ENCODE measurements around the gene HPCA.

The HPCA gene

DNA sequence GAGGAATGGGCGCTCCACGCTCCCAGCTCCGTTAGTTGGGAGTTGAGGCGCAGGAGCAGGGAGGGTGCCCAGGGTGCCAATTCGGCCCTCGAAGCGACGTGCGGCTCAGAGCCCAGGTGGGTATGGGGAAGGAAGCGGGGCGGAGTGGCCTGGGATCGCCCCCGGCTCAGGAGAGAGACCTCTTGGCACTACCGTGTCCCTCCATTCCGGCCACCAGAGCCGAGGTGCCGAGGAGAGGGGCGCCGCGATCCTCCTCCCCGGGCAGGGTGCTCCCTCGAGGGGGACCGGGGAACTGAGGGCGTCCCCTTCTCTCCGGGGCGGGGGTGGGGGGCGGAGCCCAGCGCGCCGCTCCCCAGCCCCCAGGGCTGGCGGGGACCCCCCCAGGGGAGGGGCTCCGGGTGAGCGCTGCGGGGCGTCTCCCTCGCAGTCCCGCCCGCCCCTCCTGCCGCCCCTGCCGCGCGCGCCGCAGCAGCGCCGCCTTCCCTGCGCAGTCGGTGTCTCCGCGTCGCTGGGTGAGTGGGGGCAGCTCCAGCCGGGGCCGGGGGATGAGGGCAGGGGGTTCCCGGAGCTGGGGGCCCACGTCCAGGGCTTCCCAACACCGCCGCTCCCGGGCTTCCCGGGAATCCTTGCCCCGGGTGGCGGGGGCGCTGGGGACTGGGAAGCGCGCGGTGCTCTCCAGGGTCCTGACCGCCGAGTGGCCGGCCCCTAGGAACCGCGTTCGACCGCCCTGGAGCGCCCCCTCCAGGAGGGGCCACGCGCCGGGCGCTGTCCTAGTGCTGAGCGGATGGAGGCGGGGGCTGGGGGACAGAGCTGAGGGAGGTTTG lies at the start of gene HPCA:
Gene HPCA, plus strand, starts transcription at position 488 of the 824 bp plus-strand sequence. CDS start 2,408 bp downstream, outside the sequence.
- peak; percentile 38 for DNase-seq (ENCODE audit: low read depth)

DNA sequence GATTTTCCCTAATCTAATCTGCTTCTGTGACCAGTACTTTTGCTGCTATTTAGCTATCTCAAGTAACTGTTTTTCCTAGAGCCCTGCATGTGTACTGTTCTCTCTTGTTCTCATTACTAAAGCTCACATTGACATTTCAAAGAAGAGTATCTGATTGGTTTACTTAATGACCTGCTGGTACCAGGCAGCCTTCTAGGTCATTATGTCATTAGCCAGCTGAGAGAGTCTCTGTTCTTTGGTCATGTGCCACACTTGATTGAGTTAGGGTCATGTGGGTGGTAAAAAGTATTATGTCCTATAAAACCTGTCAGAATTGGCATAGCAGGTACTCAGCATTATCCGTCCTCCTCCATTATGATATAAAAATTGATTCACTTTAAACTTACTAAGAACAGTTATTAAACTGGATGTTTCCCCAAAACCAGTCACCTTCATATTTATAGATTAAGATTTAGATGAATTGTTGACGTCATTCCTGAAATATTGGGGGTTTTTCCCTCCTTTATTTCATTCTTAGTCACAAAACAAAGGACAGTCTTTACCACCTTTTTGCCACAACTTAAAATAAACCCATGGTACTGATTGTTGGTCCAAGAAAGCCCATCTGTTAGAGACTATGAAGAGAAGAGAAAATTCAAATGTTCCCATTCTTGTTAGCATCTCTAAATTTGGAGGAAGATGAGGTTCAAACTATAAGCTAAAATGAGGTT lies 37.8 kb upstream of the HPCA start:
- no peak for DNase-seq (ENCODE audit: low read depth)

DNA sequence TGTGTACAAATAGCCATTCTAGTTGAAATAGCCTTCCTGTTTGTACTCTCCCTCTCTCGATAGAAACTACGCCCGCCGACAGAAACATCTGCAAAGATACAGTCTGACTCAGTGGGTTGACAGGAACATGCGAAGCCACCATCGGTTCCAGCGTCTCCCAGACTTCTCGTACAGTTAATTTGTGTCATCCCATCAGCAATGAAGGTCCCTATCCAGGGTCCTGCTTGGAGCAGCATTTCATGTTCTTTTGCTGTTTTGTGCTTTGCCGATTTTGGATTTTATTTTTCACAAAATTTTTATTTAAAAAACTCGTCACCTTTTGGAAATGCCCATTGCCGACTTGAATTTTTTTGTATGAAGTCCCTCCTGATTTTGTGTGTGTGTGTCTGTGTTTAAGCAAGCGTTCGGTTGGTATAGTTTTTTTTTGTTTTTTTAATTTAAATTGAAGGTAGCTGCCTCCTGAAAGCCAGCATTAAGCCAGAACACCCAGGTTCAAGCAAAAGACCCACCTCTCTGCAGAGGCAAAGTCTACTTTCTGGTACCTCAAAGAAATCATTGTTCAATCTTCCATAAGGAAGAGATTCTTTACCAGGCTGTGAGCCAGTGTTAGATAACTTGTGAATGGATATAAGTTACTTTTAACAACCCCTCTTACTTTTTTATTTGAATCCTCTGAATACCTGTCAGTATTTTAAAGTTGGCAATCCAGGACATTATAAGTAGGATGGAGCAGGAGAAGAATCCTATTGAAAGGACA lies 30.3 kb upstream of the HPCA start:
- DNase-seq (ENCODE audit: low read depth), result no peak

DNA sequence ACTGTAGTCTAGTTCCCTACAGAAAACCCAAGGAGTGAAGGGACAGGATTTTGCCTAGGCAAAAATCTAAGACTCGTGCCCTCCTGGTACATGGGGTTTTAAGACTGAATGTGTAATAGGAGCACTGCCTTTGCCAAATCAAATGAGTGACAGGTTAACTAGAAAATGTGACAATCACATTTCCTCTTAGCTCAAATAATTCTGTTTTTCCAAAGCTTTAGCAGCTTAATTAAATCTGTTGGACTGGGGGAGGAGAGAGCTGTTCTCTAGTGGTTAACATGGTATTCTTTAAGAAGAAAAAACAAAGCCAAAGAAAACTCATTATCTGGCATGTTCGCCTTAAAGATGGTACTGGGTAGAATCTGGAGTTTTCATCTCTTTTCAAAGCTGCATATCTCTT lies 28.2 kb upstream of the HPCA start:
- DNase-seq (ENCODE audit: low read depth), result no peak

DNA sequence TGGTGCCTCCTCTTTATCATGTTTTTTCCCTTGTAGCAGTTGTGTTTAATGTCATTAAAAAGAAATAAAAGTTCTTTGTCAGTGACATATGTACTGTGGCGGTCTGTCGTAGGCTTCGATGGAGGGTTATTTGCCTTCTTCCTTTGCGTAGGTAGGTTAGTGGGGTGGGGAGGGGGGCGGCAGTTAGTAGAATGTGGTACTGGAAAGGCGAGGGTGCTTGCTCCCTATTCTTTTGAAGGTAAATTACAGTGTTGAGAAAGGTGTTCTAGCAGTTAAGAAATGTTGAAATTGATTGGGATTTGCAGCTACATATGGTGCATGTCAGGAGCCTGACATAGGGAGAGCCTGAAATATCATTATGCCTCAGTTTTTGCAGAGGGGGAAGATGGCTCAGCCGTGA lies 27.5 kb upstream of the HPCA start:
- DNase-seq (ENCODE audit: low read depth), result no peak

DNA sequence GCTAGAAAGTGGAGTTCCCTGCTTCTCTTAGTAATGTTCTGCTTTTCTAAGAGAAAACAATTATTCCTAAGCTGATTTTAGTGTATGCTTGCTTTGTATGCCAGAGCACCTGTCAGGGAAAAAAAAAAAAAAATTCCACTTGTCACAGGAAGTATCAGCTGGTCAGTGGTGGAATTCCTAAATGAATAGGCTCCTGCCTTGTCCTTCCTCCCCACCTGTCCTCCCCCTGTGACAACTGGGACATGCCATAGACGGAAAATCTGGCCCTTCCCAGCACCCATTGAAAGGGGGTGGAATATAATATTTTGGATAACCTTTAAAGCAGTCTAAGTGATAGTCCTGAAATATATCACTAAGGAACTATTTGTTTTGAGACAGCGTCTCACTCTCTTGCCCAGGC lies 26.4 kb upstream of the HPCA start:
- DNase-seq (ENCODE audit: low read depth), result no peak

DNA sequence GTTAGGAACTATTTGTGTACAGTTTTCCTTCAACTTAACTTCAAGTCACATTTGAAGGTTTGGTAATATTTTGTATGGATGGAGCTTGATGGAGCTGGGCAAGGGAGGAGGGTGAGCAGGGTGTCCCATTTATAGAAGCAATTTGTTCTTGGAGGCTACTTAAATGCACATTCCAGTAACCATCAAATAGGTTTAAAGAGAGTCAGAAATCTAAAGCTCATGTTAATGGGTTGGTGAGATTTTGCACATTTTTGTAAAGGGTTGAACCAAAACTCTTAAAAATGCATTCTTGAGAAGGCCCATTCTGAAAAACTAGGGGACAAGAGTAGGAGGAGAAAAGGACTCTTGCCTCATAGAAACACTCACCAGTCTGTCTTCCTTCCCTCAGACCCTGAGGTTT lies 25.7 kb upstream of the HPCA start:
- no peak for DNase-seq (ENCODE audit: low read depth)

DNA sequence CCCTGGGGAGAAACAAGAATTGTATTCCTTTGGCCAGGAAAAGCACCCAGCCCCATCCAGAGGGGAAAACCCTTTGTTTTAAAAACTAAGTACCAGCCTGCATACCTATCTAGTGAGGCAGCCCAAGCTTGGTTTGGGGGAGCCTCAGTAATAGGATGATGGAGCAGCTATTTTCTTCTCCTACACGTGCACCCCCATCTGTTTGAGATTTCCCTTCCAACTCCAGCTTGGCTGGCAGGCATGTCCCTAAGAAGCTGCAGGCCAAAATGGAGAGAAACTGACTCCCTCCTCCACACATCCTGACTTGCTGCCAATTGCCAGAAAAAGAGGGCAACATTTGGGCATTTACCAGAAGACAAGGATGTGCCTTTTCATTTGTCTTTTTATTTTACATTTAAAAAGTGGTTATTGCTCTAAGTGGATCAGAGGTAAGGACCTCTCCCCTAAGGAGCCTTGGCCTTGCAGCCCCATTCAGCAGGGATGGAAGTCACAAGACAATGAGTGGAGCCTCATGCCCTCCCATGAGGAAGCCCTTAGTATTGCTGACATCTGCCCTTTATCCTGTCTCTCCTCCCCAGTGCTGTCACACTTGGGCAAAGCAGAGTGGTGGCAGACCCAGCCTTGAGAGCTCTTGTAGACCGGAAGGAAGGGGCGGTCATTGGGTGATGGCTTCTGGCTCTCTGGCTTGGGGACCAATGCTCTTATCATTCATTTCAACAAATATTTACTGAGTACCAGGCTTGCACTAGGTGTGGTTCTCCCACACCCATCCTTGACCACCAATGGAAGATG lies 24.2 kb upstream of the HPCA start:
- no peak for DNase-seq (ENCODE audit: low read depth)

DNA sequence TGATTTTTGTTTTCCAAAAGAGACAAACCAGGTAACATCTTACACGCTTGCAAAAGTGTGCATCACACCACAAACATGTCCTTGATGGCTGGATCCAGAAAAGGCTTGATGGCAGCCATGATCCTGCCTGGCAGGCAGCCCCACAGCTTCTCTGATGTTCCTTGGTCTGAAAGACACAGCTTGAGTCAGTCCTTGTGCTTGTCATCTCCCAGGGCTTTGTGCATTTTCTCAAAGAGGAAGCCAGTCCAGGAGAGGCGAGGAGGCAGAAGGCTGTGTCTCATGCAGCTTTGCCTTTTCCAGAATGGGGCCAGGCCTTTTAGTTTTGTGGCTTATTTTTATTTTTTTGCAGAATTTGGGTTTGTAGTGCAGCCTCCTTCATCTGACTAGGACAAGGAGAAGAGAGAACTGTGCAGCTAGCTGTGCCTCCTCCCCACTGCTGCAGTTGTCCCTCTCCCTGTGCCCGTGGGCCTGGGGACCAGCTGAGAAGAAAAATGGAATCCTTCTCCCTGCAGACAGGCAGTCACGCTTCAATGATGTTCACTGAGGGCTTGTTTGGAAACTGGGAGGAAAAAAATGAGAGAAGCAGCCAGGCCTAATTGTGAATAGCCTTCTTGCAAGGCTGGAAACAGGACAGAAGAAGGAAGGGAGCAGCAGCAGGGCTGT lies 22.9 kb upstream of the HPCA start:
- DNase-seq (ENCODE audit: low read depth), result no peak

DNA sequence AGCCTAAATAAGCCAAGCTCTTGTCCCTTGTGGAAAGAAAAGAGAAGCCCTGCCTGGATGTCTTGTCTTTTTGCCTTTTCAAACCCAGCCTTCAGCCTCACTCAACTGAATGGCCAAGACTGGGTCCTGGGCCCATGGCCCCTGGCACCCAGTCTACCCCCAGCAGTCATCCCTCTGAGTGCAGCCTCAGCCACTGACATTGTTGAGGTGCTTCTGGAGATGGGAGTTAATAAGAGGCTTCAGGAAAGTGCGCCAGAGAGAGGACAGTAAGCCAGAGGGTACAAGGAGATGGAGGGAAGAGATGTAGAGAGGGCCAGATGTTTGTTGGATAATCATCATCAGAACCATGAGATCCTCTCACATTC lies 22.4 kb upstream of the HPCA start:
- no peak for DNase-seq (ENCODE audit: low read depth)

DNA sequence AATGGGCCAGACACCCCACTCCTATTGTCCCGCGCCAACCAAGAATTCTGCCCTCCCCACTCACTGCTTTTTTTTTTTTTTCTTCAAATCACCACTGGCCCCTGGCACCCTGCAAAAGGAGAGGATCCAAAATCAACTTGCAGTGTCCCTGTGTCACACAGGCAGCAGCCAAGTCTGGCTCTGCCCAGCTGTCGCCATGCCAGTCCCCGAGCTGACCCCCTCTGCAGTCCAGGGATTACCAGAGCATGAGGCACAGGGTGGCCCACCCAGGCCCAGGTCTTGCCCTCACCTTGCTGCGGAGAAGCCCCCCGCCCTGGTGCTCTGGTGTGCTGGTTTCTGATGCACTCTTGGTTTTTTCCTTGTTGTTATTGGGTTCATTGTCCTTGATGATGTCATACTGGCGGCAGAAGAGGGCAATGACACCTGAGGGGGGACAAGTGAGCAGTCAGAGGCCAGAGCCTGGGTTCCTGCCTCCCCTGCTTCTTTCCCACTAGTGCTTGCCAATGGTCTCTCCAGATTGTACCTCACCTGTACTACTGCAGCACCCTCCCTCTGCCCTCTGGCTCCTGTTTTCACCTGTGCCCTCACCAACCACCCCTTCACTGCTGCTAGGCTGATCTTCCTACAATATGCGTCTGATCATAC lies 21.8 kb upstream of the HPCA start:
- no peak for DNase-seq (ENCODE audit: low read depth)

DNA sequence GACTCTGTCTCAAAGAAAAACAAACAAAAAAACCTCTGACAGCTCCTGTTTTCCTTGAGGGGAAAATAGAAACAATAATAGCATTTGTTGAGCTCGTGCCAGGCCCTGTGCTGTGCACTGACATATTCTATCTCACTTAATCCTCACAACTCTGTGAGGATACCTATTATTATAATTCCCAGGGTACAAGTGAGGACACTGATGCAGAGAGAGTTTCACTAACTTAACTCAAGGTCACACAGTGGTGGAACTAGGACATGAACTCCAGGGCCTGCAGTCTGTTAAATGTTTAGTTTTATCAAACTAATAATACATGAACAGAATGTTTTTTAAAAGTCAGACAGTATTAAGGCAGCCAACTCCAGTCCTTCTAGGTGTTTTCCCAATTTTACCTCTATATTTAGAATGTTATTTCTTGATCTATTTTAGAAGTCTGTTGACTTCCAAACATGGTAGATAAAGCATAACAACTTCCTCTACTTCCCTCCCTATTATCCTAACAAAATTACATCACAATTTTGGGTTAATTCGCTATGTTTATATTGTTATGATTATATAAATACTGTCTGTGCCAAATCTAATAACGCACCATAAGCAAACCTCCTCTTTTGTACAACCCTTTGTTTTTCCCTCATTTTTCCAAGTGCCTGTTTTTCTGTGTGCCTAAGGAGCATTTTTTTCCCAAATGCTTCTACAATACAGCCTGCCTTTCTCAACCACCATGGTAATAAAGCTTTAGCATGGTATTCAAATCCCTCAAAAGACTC lies 20.5 kb upstream of the HPCA start:
- no peak for DNase-seq (ENCODE audit: low read depth)

DNA sequence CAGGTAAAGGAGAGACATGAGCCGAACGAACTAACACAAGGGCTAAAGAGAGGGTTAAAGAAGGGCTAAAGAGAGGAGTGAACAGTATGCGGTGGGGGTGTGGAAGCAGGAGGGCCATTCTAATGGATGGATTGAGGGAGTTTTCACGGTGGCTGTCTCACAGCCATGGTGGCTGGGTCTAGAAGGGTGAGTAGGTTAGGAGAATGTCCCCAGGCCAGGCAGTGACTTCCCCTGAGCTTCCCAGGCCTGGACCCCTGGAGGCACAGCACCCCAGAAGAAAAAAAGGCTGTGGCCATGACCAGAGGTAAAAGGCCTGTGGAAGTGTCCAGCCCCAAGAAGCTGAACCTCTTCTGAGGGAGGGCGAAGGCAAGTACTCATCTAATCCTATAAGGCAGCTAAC lies 19.1 kb upstream of the HPCA start:
- DNase-seq (ENCODE audit: low read depth), result no peak

DNA sequence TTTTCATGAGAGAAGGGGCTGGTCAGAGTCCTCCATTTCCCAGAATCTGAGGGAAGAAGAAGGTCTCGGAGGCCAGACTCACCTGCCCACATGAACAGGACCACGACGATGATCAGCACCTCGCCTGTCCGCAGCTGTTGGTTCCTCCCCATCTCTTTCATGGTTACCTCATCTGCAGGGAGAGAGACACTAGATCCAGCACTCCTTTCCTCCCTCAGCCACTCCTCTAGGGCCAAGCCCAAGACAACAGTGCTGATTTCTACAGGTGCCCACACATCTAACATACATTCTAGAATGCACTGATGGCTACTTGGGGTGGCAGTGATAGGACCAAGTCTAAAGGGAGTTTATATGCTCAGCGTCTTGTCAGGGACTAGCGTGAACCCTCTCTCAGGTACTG lies 18.6 kb upstream of the HPCA start:
- no peak for DNase-seq (ENCODE audit: low read depth)

DNA sequence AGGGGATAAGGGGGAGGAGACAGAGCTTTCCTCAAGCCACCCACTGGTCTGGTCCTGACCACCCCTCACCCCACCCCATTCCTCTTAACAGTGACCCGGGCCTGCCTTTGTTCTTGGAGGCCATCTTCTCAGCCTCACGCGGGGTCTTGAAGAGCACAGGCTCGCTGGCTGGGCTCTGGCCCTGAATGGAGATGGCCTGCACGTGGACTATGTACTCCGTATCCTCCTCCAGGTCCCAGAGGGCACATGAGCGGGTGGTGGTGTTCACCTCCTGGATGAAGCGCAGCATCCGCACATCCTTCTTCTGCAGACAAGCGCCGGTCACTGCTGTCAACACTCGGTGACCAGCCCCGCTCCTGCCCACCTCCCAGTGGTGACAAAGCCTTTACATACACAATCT lies 18.2 kb upstream of the HPCA start:
- DNase-seq (ENCODE audit: low read depth), result no peak

DNA sequence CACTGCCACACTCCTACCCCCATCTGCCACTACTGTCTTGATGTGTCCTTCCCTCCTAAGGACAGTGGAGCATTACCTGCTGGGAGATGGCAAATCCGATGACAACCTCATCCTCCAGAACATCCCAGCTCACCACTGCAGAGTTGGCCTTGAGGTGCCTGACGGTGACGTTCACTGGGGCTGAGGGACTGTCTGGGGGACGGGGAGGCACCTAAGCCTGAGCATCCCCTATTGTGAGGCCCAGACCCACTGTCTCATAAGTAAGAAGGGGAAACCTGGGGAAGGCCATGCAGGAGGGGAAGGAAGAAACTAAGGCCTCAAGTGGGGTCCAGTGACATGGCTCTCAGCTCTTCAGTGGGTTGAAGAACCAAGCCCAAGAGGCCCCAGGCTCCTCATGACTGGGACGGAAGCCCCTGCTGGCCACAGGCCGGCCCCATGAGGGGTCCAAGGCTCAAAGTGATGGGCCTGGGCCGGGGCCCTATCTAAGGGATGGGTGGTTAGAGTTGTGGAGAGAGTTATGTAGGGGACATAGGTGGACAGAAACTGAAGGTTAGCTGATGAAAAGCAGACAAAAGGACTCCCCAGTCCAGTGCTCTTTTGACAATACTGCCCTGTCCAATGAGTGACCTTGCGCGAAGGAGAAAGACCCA lies 17.4 kb upstream of the HPCA start:
- no peak for DNase-seq (ENCODE audit: low read depth)

DNA sequence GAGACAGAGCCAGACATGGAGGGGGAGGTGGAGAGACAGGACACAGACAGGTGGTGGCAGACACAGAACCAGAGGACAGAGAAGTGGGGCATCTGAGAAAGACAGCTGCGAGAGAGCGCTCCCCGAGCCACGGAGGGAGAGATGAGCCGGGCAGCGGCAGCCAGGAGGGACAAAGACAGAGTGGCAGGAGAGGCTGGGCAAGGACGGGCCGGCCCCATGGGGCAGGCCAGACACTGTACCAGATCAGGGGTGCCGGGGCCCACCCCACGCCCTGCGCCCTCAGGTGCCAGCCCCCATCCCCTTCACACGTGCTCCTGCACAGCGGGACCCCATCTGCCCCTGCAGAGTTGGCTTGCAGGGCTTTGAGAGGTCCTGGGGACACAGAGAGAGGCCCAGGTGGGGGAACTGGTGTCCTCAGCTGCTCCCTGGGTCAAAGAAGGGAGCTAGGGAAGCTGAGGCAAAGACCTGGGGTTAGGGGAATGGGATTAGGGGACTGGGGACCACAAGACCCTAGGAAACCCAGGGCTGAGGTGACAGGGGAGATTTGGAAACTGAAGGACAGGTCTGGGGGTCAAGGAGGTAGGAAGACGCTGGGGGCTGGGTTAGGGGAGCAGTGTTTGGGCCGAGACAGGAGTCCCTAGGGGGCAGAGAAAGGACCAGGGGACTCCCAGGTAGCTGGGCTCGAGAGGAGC lies 16.2 kb upstream of the HPCA start:
- no peak for DNase-seq (ENCODE audit: low read depth)

DNA sequence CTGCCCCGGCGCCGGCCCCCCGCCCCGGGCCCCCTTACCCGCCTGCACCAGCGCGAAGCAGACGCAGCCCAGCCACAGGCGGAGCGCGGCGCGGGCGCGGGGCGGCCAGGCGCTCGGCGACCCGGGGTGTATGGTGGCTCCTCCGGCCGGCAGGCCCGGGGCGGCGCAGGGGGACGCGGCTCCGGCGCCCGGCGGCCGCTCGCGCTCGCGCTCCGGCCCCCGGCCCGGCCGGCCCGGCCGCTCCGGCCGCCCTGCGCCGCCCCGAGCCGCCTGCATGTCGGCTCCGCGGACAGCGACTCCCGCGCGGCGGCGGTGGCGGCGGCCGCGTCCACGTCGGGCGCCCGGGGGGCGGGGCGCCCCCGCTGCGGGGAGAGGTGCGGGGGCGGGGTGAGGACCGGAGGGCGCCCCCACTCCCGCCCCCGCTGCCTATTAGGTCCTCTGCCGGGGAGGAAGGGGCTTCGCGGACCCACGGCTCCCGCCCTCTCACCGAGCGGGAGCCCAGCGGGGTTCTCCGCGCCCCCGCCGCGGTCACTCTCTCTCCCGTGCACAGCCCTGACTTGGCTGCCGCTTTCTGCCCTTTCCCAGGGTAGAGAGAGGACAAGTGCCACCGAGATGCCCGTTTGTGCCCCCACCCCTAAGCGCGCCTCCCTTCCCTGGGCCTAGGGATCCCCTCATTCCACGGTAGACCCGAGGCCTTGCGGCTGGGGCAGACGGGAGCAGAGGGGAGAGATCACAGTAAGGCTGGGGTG lies 15.5 kb upstream of the HPCA start, which contains the start of gene FNDC5:
Gene FNDC5, minus strand, starts transcription at position 298 of the 749 bp plus-strand sequence.
- DNase-seq (ENCODE audit: low read depth), result no peak

Data from amniotic epithelial cell (primary cell).